Measurements from ENCODE around the gene CRYGN.

DNA sequence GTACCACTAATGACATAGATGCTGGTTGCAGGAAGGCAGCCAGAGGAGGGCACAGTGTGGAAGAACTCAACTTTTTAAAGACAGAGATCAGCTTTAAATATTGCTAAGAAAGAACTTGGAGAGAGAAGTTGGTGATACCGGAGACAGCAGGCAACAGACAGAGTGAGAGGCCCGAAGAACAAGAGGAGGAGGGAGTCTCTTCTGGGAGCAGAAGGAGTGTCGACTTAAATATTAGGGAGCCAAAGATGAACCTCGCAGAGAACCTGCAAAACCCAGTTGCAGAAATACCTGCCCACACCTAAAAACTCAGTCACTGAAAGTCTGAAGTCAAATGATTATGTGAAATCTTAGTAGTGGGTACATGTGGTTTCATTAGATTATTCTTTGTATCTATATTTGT, 26.7 kb downstream of the CRYGN start:
- TF ChIP-seq, protein P1, sequence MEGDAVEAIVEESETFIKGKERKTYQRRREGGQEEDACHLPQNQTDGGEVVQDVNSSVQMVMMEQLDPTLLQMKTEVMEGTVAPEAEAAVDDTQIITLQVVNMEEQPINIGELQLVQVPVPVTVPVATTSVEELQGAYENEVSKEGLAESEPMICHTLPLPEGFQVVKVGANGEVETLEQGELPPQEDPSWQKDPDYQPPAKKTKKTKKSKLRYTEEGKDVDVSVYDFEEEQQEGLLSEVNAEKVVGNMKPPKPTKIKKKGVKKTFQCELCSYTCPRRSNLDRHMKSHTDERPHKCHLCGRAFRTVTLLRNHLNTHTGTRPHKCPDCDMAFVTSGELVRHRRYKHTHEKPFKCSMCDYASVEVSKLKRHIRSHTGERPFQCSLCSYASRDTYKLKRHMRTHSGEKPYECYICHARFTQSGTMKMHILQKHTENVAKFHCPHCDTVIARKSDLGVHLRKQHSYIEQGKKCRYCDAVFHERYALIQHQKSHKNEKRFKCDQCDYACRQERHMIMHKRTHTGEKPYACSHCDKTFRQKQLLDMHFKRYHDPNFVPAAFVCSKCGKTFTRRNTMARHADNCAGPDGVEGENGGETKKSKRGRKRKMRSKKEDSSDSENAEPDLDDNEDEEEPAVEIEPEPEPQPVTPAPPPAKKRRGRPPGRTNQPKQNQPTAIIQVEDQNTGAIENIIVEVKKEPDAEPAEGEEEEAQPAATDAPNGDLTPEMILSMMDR (conservative IDR thresholded peaks at IDR 0.05 in 1 of 2, IDR thresholded peaks at IDR 0.05 in 1 of 2; ENCODE audit: low read depth in 1 of 2, low read length in 2 of 2), result no peak
- no peak for TF ChIP-seq EZH2 (IDR thresholded peaks at IDR 0.05; ENCODE audit: low read length, missing control alignments)
